NCI-H2107 treated with DMSO at 0.1 percent for 48 hours (cell line): ENCODE results near the gene ITIH4.

ENCODE experiments used
- DNase-seq: peaks from one replicate; lab custom pipeline; 2025; ENCODE audit not compliant: unreplicated experiment; lab: John Stamatoyannopoulos, UW

The ITIH4 gene

GRCh38 chr3:52771702-52772101 is 58.8 kb downstream of the ITIH4 start:
- DNase-seq = no peak

- no peak for DNase-seq
These were observed 59.2 kb downstream of the ITIH4 start for GRCh38 chr3:52771334-52771681.

- peak; percentile 48 for DNase-seq
These were observed 59.8 kb downstream of the ITIH4 start, which contains the start of gene NEK4 for GRCh38 chr3:52770496-52771333. NEK4 (minus strand) TSS chr3:52770940; CDS start chr3:52770746, 194 bp downstream.

GRCh38 chr3:52769786-52770455 is 60.6 kb downstream of the ITIH4 start:
- no peak for DNase-seq

GRCh38 chr3:52763466-52763865 is 67.0 kb downstream of the ITIH4 start:
- no peak for DNase-seq
